Thyroid gland (tissue), 4 donors: Measurements from ENCODE around the gene FAR2.

Experiments
- POLR2A ChIP-seq, 2 donors: fragments of 450-650 bp; IDR thresholded peaks; one replicate each; pipeline ENCODE4 v1.6.1; 2017; ENCODE audit warnings: antibody characterized with exemption in 2 of 2, mild to moderate bottlenecking in 2 of 2, moderate library complexity in 1 of 2
- TF ChIP-seq, protein P1 (sequence below), 6 experiments: fragments of 200-600 bp in 3 of 6; fragments of 450-650 bp in 3 of 6; sonication (generic) in 3 of 6; IDR thresholded peaks; one replicate each; pipeline ENCODE4 v1.5.1; 2016 to 2019; ENCODE audit warnings: antibody characterized with exemption in 6 of 6, mild to moderate bottlenecking in 2 of 6, inconsistent platforms in 1 of 6, moderate library complexity in 1 of 6

- TF ChIP-seq, protein P1, sequence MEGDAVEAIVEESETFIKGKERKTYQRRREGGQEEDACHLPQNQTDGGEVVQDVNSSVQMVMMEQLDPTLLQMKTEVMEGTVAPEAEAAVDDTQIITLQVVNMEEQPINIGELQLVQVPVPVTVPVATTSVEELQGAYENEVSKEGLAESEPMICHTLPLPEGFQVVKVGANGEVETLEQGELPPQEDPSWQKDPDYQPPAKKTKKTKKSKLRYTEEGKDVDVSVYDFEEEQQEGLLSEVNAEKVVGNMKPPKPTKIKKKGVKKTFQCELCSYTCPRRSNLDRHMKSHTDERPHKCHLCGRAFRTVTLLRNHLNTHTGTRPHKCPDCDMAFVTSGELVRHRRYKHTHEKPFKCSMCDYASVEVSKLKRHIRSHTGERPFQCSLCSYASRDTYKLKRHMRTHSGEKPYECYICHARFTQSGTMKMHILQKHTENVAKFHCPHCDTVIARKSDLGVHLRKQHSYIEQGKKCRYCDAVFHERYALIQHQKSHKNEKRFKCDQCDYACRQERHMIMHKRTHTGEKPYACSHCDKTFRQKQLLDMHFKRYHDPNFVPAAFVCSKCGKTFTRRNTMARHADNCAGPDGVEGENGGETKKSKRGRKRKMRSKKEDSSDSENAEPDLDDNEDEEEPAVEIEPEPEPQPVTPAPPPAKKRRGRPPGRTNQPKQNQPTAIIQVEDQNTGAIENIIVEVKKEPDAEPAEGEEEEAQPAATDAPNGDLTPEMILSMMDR (IDR thresholded peaks at IDR 0.05), result no peak
- no peak for TF ChIP-seq POLR2A (IDR thresholded peaks at IDR 0.05)
These were observed 139.0 kb downstream of the FAR2 start for GRCh38 chr12:29288031-29288430.
